Smooth muscle cell (in vitro differentiated cells): ENCODE measurements around the gene JUNB. TPM values are rescaled to one million over a fixed set of nuclear protein-coding genes. Genes with fewer than 3 reads are reported as not detected.

ENCODE experiments used
- DNase-seq: peaks from one replicate; lab custom pipeline; 2025; ENCODE audit not compliant: unreplicated experiment; lab: John Stamatoyannopoulos, UW
- H2AFZ ChIP-seq: fragments of 200-600 bp; sonication (generic); 2 replicates; pipeline ENCODE4 v1.6.0; 2016; ENCODE audit warnings: antibody characterized with exemption, low read depth, mild to moderate bottlenecking
- H3F3A ChIP-seq: fragments of 200-600 bp; sonication (generic); 2 replicates; pipeline ENCODE4 v1.6.0; 2017; ENCODE audit warnings: antibody characterized with exemption, low read depth
- H3K27ac ChIP-seq: fragments of 200-600 bp; sonication (generic); 2 replicates; pipeline ENCODE4 v1.5.1; 2016; ENCODE audit warnings: low read depth, mild to moderate bottlenecking
- H3K27me3 ChIP-seq: fragments of 200-600 bp; sonication (generic); 2 replicates; pipeline ENCODE4 v1.6.1; 2016; ENCODE audit warnings: low read depth, mild to moderate bottlenecking
- H3K36me3 ChIP-seq: fragments of 200-600 bp; sonication (generic); 2 replicates; pipeline ENCODE4 v1.5.1; 2016; ENCODE audit warnings: low read depth
- H3K4me1 ChIP-seq: fragments of 200-600 bp; sonication (generic); 2 replicates; pipeline ENCODE4 v1.5.1; 2016; ENCODE audit warnings: low read depth
- H3K4me2 ChIP-seq: fragments of 200-600 bp; sonication (generic); 2 replicates; pipeline ENCODE4 v1.6.0; 2016; ENCODE audit warnings: mild to moderate bottlenecking
- H3K4me3 ChIP-seq: fragments of 200-600 bp; sonication (generic); 2 replicates; pipeline ENCODE4 v1.5.1; 2016; ENCODE audit warnings: mild to moderate bottlenecking
- H3K79me2 ChIP-seq: fragments of 200-600 bp; sonication (generic); 2 replicates; pipeline ENCODE4 v1.6.0; 2016; ENCODE audit warnings: low read depth, mild to moderate bottlenecking
- H3K9ac ChIP-seq: fragments of 200-600 bp; sonication (generic); 2 replicates; pipeline ENCODE4 v1.6.0; 2016; ENCODE audit warnings: low read depth
- H3K9me3 ChIP-seq: fragments of 200-600 bp; sonication (generic); replicated peaks from 2 replicates; pipeline ENCODE4 v1.5.1; 2016; ENCODE audit warnings: low read depth
- H4K20me1 ChIP-seq: fragments of 200-600 bp; sonication (generic); 2 replicates; pipeline ENCODE4 v1.6.0; 2016; ENCODE audit warnings: low read depth
- WGBS: methylation state at CpG from one replicate; pipeline ENCODE4 v1.1.7; 2016; ENCODE audit warnings: low lambda C conversion rate; 5-methylcytosine and 5-hydroxymethylcytosine counted together
- microRNA-seq: library from miRNA; unstranded; fragments of <30 nt; microRNA quantifications from one replicate; pipeline ENCODE4, GENCODE V29; 2016; ENCODE audit warnings: borderline number of aligned reads
- polyA plus RNA-seq: library from polyadenylated mRNA; unstranded; fragments of >200 nt; fragmentation: Nextera tagmentation; extraction: Ambion mirVana; gene quantifications from 2 replicates; pipeline ENCODE4 v1.2.1, GENCODE V29; 2016
- small RNA-seq: library from RNA; depleted of rRNA; stranded (forward); fragments of <200 nt; gene quantifications from one replicate; pipeline ENCODE3, GENCODE V24; 2014
- total RNA-seq: library from RNA; depleted of rRNA; stranded (reverse); fragments of >200 nt; gene quantifications from 2 replicates; pipeline ENCODE4 v1.2.3, GENCODE V29; 2014
- TF ChIP-seq, protein P1 (sequence below): fragments of 200-600 bp; sonication (generic); IDR thresholded peaks from 2 replicates; pipeline ENCODE4 v1.5.1; 2017; ENCODE audit warnings: borderline replicate concordance, mild to moderate bottlenecking, antibody characterized with exemption; ENCODE audit not compliant: insufficient read depth, poor library complexity, severe bottlenecking

JUNB gene
- total and polyA plus RNA-seq, 2 experiments from 2014 or later = 687 to 1,575 TPM

DNA sequence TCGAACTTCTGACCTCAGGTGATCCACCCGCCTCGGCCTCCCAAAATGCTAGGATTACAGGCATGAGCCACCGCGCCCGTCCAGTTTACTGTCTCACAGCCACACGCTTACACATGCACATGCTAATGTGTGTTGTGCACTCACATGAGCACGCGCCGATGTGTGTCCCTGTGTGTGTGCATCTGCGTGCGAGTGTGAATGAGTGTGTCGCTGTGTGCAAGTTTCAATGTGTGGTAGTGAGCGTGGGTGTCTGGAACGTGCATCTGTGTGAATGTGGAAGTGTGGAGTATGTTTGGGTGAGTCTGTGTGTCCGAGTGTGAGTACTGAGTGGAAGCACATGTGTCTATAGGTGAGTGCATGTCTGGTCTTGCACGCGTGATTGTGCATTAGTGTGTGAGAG is 51.2 kb downstream of the JUNB start:
- no peaks in the 10 kb centered on the region for H3K79me2 ChIP-seq
- H3K4me1 ChIP-seq = peaks cover 8% of the 10 kb centered on the region
- TF ChIP-seq, protein P1, sequence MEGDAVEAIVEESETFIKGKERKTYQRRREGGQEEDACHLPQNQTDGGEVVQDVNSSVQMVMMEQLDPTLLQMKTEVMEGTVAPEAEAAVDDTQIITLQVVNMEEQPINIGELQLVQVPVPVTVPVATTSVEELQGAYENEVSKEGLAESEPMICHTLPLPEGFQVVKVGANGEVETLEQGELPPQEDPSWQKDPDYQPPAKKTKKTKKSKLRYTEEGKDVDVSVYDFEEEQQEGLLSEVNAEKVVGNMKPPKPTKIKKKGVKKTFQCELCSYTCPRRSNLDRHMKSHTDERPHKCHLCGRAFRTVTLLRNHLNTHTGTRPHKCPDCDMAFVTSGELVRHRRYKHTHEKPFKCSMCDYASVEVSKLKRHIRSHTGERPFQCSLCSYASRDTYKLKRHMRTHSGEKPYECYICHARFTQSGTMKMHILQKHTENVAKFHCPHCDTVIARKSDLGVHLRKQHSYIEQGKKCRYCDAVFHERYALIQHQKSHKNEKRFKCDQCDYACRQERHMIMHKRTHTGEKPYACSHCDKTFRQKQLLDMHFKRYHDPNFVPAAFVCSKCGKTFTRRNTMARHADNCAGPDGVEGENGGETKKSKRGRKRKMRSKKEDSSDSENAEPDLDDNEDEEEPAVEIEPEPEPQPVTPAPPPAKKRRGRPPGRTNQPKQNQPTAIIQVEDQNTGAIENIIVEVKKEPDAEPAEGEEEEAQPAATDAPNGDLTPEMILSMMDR = no peak
- no peaks in the 10 kb centered on the region for H3K9me3 ChIP-seq
- no peak overlapping the region for H3K27ac ChIP-seq
- no peak overlapping the region for H3K9ac ChIP-seq
- H4K20me1 ChIP-seq = no peaks in the 10 kb centered on the region
- no peak for DNase-seq
- no peak overlapping the region for H3K4me2 ChIP-seq
- no peaks in the 10 kb centered on the region for H3K36me3 ChIP-seq
- peaks cover 13% of the 10 kb centered on the region for H3F3A ChIP-seq
- no peak overlapping the region for H3K4me3 ChIP-seq
- WGBS = 97% methylated on average over 18 of the region's 18 CpGs
- no peak overlapping the region for H2AFZ ChIP-seq
- peaks cover 34% of the 10 kb centered on the region for H3K27me3 ChIP-seq

Small RNAs within 50 kb of the gene (microRNA-seq; reads per million reads assigned to microRNA genes)
- gene MIR5684 = not detected

Small RNAs within 50 kb of the gene (small RNA-seq; reads per million reads assigned to genes)
- gene MIR5684 = not detected

Other genes with a start within 250 kb of the JUNB start
- 6.5 and 6.9 TPM in 2 replicates for gene ZNF564, start 240.0 kb upstream of the JUNB start, total RNA-seq
- gene ZNF564, start 240.0 kb upstream of the JUNB start, polyA plus RNA-seq = 2.8 and 3.6 TPM in 2 replicates
- 3.8 and 7.1 TPM in 2 replicates for gene ZNF490, start 180.7 kb upstream of the JUNB start, total RNA-seq
- gene ZNF490, start 180.7 kb upstream of the JUNB start, polyA plus RNA-seq = 1.1 and 1.4 TPM in 2 replicates
- 17.4 and 25.9 TPM in 2 replicates for gene ZNF791, start 180.6 kb upstream of the JUNB start, total RNA-seq
- gene ZNF791, start 180.6 kb upstream of the JUNB start, polyA plus RNA-seq = 15.3 and 20.6 TPM in 2 replicates
- gene MAN2B1, start 124.7 kb upstream of the JUNB start, total RNA-seq = 69.2 and 77.9 TPM in 2 replicates
- 46.1 and 51.0 TPM in 2 replicates for gene MAN2B1, start 124.7 kb upstream of the JUNB start, polyA plus RNA-seq
- 4.8 and 12.4 TPM in 2 replicates for gene WDR83, start 124.7 kb upstream of the JUNB start, total RNA-seq
- 21.6 TPM in 2 replicates for gene WDR83, start 124.7 kb upstream of the JUNB start, polyA plus RNA-seq
- 44.0 and 67.6 TPM in 2 replicates for gene DHPS, start 109.6 kb upstream of the JUNB start, total RNA-seq
- gene DHPS, start 109.6 kb upstream of the JUNB start, polyA plus RNA-seq = 43.9 and 57.3 TPM in 2 replicates
- gene GNG14, start 103.5 kb upstream of the JUNB start, total RNA-seq = not detected in 2 replicates
- 2.0 TPM in 1 of 2 replicates, not detected in the other for gene GNG14, start 103.5 kb upstream of the JUNB start, polyA plus RNA-seq
- 9.1 and 9.5 TPM in 2 replicates for gene FBXW9, start 94.9 kb upstream of the JUNB start, total RNA-seq
- gene FBXW9, start 94.9 kb upstream of the JUNB start, polyA plus RNA-seq = 16.7 and 17.3 TPM in 2 replicates
- gene TNPO2, start 67.6 kb upstream of the JUNB start, total RNA-seq = 43.0 and 45.4 TPM in 2 replicates
- gene TNPO2, start 67.6 kb upstream of the JUNB start, polyA plus RNA-seq = 8.7 and 10.7 TPM in 2 replicates
- 156 and 171 TPM in 2 replicates for gene TRIR, start 56.8 kb upstream of the JUNB start, total RNA-seq
- 191 and 212 TPM in 2 replicates for gene TRIR, start 56.8 kb upstream of the JUNB start, polyA plus RNA-seq
- 46.8 and 51.4 TPM in 2 replicates for gene GET3, start 54.0 kb upstream of the JUNB start, total RNA-seq
- 99.6 and 106 TPM in 2 replicates for gene GET3, start 54.0 kb upstream of the JUNB start, polyA plus RNA-seq
- gene BEST2, start 39.7 kb upstream of the JUNB start, total RNA-seq = not detected in 2 replicates
- gene BEST2, start 39.7 kb upstream of the JUNB start, polyA plus RNA-seq = 0.30 TPM in 1 of 2 replicates, not detected in the other
- 16.7 and 20.5 TPM in 2 replicates for gene HOOK2, start 15.9 kb upstream of the JUNB start, total RNA-seq
- gene HOOK2, start 15.9 kb upstream of the JUNB start, polyA plus RNA-seq = 14.6 and 48.3 TPM in 2 replicates
- 351 and 400 TPM in 2 replicates for gene PRDX2, start 10.3 kb downstream of the JUNB start, total RNA-seq
- gene PRDX2, start 10.3 kb downstream of the JUNB start, polyA plus RNA-seq = 371 and 391 TPM in 2 replicates
- not detected in 2 replicates for gene THSD8, start 10.6 kb downstream of the JUNB start, total RNA-seq
- 8.0 and 10.1 TPM in 2 replicates for gene THSD8, start 10.6 kb downstream of the JUNB start, polyA plus RNA-seq
- 8.7 and 15.7 TPM in 2 replicates for gene RNASEH2A, start 15.1 kb downstream of the JUNB start, total RNA-seq
- 34.8 and 34.9 TPM in 2 replicates for gene RNASEH2A, start 15.1 kb downstream of the JUNB start, polyA plus RNA-seq
- gene RTBDN, start 43.1 kb downstream of the JUNB start, total RNA-seq = 4.6 TPM in 1 of 2 replicates, not detected in the other
- 1.7 TPM in 1 of 2 replicates, not detected in the other for gene RTBDN, start 43.1 kb downstream of the JUNB start, polyA plus RNA-seq
- 0.99 and 3.2 TPM in 2 replicates for gene MAST1, start 47.0 kb downstream of the JUNB start, total RNA-seq
- gene MAST1, start 47.0 kb downstream of the JUNB start, polyA plus RNA-seq = 2.0 and 2.7 TPM in 2 replicates
- gene DNASE2, start 90.0 kb downstream of the JUNB start, total RNA-seq = 19.5 and 26.3 TPM in 2 replicates
- 44.9 and 48.1 TPM in 2 replicates for gene DNASE2, start 90.0 kb downstream of the JUNB start, polyA plus RNA-seq
- gene KLF1, start 95.7 kb downstream of the JUNB start, total RNA-seq = not detected in 2 replicates
- gene KLF1, start 95.7 kb downstream of the JUNB start, polyA plus RNA-seq = 0.09 TPM in 1 of 2 replicates, not detected in the other
- gene GCDH, start 99.7 kb downstream of the JUNB start, total RNA-seq = 9.7 and 17.4 TPM in 2 replicates
- 10.9 and 15.3 TPM in 2 replicates for gene GCDH, start 99.7 kb downstream of the JUNB start, polyA plus RNA-seq
- gene SYCE2, start 127.8 kb downstream of the JUNB start, total RNA-seq = 0.90 and 1.4 TPM in 2 replicates
- gene SYCE2, start 127.8 kb downstream of the JUNB start, polyA plus RNA-seq = 0.91 and 2.9 TPM in 2 replicates
- 28.6 and 46.1 TPM in 2 replicates for gene FARSA, start 142.2 kb downstream of the JUNB start, total RNA-seq
- 86.9 and 94.0 TPM in 2 replicates for gene FARSA, start 142.2 kb downstream of the JUNB start, polyA plus RNA-seq
- 800 and 956 TPM in 2 replicates for gene CALR, start 147.1 kb downstream of the JUNB start, total RNA-seq
- 640 and 833 TPM in 2 replicates for gene CALR, start 147.1 kb downstream of the JUNB start, polyA plus RNA-seq
- gene RAD23A, start 154.4 kb downstream of the JUNB start, total RNA-seq = 74.4 and 97.1 TPM in 2 replicates
- gene RAD23A, start 154.4 kb downstream of the JUNB start, polyA plus RNA-seq = 176 and 191 TPM in 2 replicates
- 51.5 and 51.6 TPM in 2 replicates for gene GADD45GIP1, start 165.7 kb downstream of the JUNB start, total RNA-seq
- gene GADD45GIP1, start 165.7 kb downstream of the JUNB start, polyA plus RNA-seq = 152 and 153 TPM in 2 replicates
- gene DAND5, start 178.1 kb downstream of the JUNB start, total RNA-seq = not detected in 2 replicates
- gene DAND5, start 178.1 kb downstream of the JUNB start, polyA plus RNA-seq = 0.18 TPM in 1 of 2 replicates, not detected in the other
- gene NFIX, start 204.0 kb downstream of the JUNB start, total RNA-seq = 2.3 TPM in 2 replicates
- gene NFIX, start 204.0 kb downstream of the JUNB start, polyA plus RNA-seq = 1.8 and 1.9 TPM in 2 replicates